OCI-LY7 (cell line): Measurements from ENCODE around the gene ACACB. TPM values are rescaled to one million over a fixed set of nuclear protein-coding genes. Genes with fewer than 3 reads are reported as not detected.

Source experiments
- BruUV-seq: library from RNA; stranded (reverse); fragments of 400-500 nt; replicated peaks from 2 replicates; lab custom pipeline; 2021; lab: Mats Ljungman, UMichigan
- CTCF ChIA-PET: fragments of 300-600 bp; sonication (Branson Sonifier 250); formaldehyde crosslinking; loops from one replicate; lab custom pipeline; 2022; ENCODE audit warnings: antibody characterized with exemption; ENCODE audit not compliant: unreplicated experiment; lab: Charles Lee
- POLR2A ChIA-PET: fragments of 300-600 bp; sonication (Branson Sonifier 250); formaldehyde crosslinking; loops from one replicate; lab custom pipeline; 2022; ENCODE audit warnings: antibody characterized with exemption; lab: Charles Lee
- DNase-seq: peaks from one replicate; pipeline ENCODE4 v3.0.0-alpha.2; 2015; ENCODE audit warnings: low spot score
- H2AFZ ChIP-seq: fragments of 200-600 bp; sonication (generic), shearing (Covaris generic); 2 replicates; pipeline ENCODE4 v1.6.1; 2014; ENCODE audit warnings: mild to moderate bottlenecking, antibody characterized with exemption, low read length, moderate library complexity
- H3K27ac ChIP-seq: fragments of 200-600 bp; sonication (generic); 2 replicates; pipeline ENCODE4 v1.5.1; 2014; ENCODE audit warnings: mixed run types, low read depth, mild to moderate bottlenecking, moderate library complexity, low read length, inconsistent platforms; ENCODE audit not compliant: poor library complexity, severe bottlenecking
- H3K36me3 ChIP-seq: fragments of 200-600 bp; sonication (generic); 2 replicates; pipeline ENCODE4 v1.6.1; 2014; ENCODE audit warnings: mild to moderate bottlenecking, antibody characterized with exemption, low read length, moderate library complexity, mixed read lengths; ENCODE audit not compliant: insufficient read depth
- H3K4me1 ChIP-seq: fragments of 200-600 bp; sonication (generic); 2 replicates; pipeline ENCODE4 v1.5.1; 2014; ENCODE audit warnings: mild to moderate bottlenecking, low read length; ENCODE audit not compliant: insufficient read depth, poor library complexity, severe bottlenecking
- H3K4me2 ChIP-seq: fragments of 200-600 bp; sonication (generic); 2 replicates; pipeline ENCODE4 v1.6.1; 2014; ENCODE audit warnings: mild to moderate bottlenecking, low read length
- H3K4me3 ChIP-seq: fragments of 200-600 bp; sonication (generic); 2 replicates; pipeline ENCODE4 v1.5.1; 2014; ENCODE audit warnings: mild to moderate bottlenecking, low read depth, low read length; ENCODE audit not compliant: poor library complexity, severe bottlenecking
- H3K79me2 ChIP-seq: fragments of 200-600 bp; sonication (generic); 2 replicates; pipeline ENCODE4 v1.6.1; 2016; ENCODE audit warnings: low read depth, mild to moderate bottlenecking, low read length, moderate library complexity, mixed read lengths; ENCODE audit not compliant: insufficient read depth
- H3K9me2 ChIP-seq: fragments of 200-600 bp; sonication (generic); 2 replicates; pipeline ENCODE4 v1.6.1; 2016; ENCODE audit warnings: mild to moderate bottlenecking, low read length, mixed read lengths; ENCODE audit not compliant: insufficient read depth
- H3K9me3 ChIP-seq: fragments of 200-600 bp; sonication (generic); 2 replicates; pipeline ENCODE4 v1.6.1; 2014; ENCODE audit warnings: mild to moderate bottlenecking, mixed run types, low read length, mixed read lengths
- H4K20me1 ChIP-seq: fragments of 200-600 bp; sonication (generic); 2 replicates; pipeline ENCODE4 v1.6.1; 2014; ENCODE audit warnings: mild to moderate bottlenecking, antibody characterized with exemption, low read length, moderate library complexity, mixed read lengths; ENCODE audit not compliant: insufficient read depth
- EZH2phosphoT487 ChIP-seq: fragments of 200-600 bp; sonication (generic); IDR thresholded peaks from 2 replicates; pipeline ENCODE4 v1.6.1; 2018; ENCODE audit warnings: low read depth, borderline replicate concordance, mild to moderate bottlenecking, mixed run types, antibody characterized with exemption, low read length, moderate library complexity, mixed read lengths
- intact Hi-C: fragments of 100-400 bp; cut with micrococcal nuclease; formaldehyde crosslinking; loops from one replicate; pipeline ENCODE4 v1.10.0; 2022; ENCODE audit not compliant: unreplicated experiment
- total RNA-seq, 2 experiments: library from RNA; depleted of rRNA in 1 of 2; stranded (reverse); fragments of >200 nt in 1 of 2; shearing (Covaris generic) in 1 of 2; gene quantifications; 2 replicates each; pipeline ENCODE4 v1.2.3, GENCODE V29; 2014 to 2022
- TF ChIP-seq, protein P1 (sequence below): fragments of 200-600 bp; sonication (generic); conservative IDR thresholded peaks from 2 replicates; pipeline ENCODE4 v1.5.1; 2014; ENCODE audit warnings: mild to moderate bottlenecking, antibody characterized with exemption, low read length, moderate library complexity, mixed read lengths

The ACACB gene
- total RNA-seq, 2 experiments from 2014 or later: 19.7 to 45.1 TPM

DNA sequence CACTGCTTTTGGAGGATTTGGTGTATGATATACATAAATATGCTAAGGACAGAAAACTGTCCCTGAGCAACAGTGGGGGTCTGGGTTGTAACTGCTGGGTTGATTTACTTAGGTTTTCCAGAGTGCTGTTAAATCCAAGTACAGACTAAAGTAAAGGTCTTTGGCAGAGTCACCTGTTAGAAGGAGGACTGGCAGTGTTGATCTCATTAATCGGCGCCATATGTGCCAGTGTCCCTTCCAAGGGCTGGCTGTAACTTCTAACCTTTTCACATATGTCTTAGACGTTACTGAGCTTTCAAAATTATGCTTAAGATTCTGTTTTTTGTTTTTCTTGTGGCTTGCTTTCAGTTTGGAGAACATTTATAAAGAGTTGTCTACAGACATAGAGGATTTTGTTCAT lies 13.9 kb upstream of the ACACB start:
- BruUV-seq: no TSS peak
- Histone ChIP-seq H3K9me2 (no peaks in the 10 kb centered on the region), H3K4me1 (peaks cover 16% of the 10 kb centered on the region), H3K27ac (no peak overlapping the region), H3K36me3 (peaks cover 92% of the 10 kb centered on the region), H3K79me2 (peaks cover 28% of the 10 kb centered on the region), H3K4me2 (no peak overlapping the region), H3K9me3 (no peaks in the 10 kb centered on the region), H3K4me3 (no peak overlapping the region), H4K20me1 (0 out of 2 replicates have a peak, but pooled peaks cover 4% of the 10 kb centered on the region), H2AFZ (no peak overlapping the region)
- intact Hi-C loops: no loop called here
- no peak for DNase-seq
- POLR2A ChIA-PET: interaction anchor here (0.6 kb wide), 3 partner anchors 21 to 296 kb away, joined by 3 read pairs; no protein-coding TSS in a partner anchor
- TF ChIP-seq, protein P1, sequence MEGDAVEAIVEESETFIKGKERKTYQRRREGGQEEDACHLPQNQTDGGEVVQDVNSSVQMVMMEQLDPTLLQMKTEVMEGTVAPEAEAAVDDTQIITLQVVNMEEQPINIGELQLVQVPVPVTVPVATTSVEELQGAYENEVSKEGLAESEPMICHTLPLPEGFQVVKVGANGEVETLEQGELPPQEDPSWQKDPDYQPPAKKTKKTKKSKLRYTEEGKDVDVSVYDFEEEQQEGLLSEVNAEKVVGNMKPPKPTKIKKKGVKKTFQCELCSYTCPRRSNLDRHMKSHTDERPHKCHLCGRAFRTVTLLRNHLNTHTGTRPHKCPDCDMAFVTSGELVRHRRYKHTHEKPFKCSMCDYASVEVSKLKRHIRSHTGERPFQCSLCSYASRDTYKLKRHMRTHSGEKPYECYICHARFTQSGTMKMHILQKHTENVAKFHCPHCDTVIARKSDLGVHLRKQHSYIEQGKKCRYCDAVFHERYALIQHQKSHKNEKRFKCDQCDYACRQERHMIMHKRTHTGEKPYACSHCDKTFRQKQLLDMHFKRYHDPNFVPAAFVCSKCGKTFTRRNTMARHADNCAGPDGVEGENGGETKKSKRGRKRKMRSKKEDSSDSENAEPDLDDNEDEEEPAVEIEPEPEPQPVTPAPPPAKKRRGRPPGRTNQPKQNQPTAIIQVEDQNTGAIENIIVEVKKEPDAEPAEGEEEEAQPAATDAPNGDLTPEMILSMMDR: no peak
- no peak for TF ChIP-seq EZH2phosphoT487
- CTCF ChIA-PET: no interaction called here

DNA sequence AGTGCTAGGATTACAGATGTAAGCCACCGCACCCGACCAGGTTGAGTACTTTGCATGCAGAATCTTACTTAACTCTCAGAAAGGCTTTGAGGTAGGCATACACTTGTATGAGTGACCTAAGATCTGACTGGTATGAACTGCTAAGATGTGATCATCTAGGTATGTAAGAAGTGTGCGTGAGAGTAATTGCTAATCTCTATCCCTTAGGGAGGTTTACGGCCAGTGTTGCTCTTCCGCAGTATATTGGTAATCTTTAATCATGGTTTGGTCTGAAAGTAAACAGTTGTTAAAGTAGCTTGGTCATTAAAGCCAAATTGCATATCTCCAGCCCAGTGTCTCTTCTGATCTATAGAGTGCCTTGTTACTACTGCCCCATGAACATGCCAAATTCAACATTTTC lies 11.2 kb upstream of the ACACB start:
- no peaks in the 10 kb centered on the region for H3K9me3 ChIP-seq
- no peaks in the 10 kb centered on the region for H3K9me2 ChIP-seq
- H3K4me3 ChIP-seq: no peak overlapping the region
- H2AFZ ChIP-seq: no peak overlapping the region
- no peaks in the 10 kb centered on the region for H3K4me1 ChIP-seq
- intact Hi-C loops: no loop called here
- peaks cover 95% of the 10 kb centered on the region for H3K36me3 ChIP-seq
- H4K20me1 ChIP-seq: no peaks in the 10 kb centered on the region
- peaks cover 6% of the 10 kb centered on the region; the same call in 1 of the 2 replicates for H3K79me2 ChIP-seq
- POLR2A ChIA-PET: no interaction called here
- no TSS peak for BruUV-seq
- CTCF ChIA-PET: no interaction called here
- no peak overlapping the region for H3K27ac ChIP-seq
- no peak for DNase-seq
- no peak for TF ChIP-seq EZH2phosphoT487
- TF ChIP-seq, protein P1: no peak
- no peak overlapping the region for H3K4me2 ChIP-seq

DNA sequence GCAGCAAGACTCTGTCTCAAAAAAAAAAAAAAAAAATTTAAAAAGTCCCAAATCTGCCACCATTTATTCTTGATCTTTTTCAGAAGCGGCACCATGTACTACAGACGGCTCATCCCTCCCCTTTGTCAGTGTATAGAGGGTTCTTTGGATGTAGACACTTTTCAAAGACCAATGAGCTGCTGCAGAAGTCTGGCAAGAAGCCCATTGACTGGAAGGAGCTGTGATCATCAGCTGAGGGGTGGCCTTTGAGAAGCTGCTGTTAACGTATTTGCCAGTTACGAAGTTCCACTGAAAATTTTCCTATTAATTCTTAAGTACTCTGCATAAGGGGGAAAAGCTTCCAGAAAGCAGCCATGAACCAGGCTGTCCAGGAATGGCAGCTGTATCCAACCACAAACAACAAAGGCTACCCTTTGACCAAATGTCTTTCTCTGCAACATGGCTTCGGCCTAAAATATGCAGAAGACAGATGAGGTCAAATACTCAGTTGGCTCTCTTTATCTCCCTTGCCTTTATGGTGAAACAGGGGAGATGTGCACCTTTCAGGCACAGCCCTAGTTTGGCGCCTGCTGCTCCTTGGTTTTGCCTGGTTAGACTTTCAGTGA lies 6.5 kb upstream of the ACACB start:
- no peak overlapping the region for H2AFZ ChIP-seq
- no peak overlapping the region for H3K27ac ChIP-seq
- no peaks in the 10 kb centered on the region for H3K9me2 ChIP-seq
- intact Hi-C loops: loop anchor here (5.0 kb wide), 1 partner anchor 277 kb away; no protein-coding TSS in a partner anchor
- no peaks in the 10 kb centered on the region for H3K79me2 ChIP-seq
- H3K36me3 ChIP-seq: peaks cover 75% of the 10 kb centered on the region
- no peak overlapping the region for H3K4me3 ChIP-seq
- no peaks in the 10 kb centered on the region for H4K20me1 ChIP-seq
- no peak for DNase-seq
- no peaks in the 10 kb centered on the region for H3K9me3 ChIP-seq
- TF ChIP-seq, protein P1: no peak
- no peak for TF ChIP-seq EZH2phosphoT487
- BruUV-seq: TSS peak; percentile 71
- CTCF ChIA-PET: no interaction called here
- no peak overlapping the region for H3K4me2 ChIP-seq
- POLR2A ChIA-PET: no interaction called here
- peaks cover 4% of the 10 kb centered on the region for H3K4me1 ChIP-seq
